GM18526 (cell line): ENCODE data around the gene KSR2.

Source experiments
- POLR2A ChIP-seq: IDR thresholded peaks from 3 replicates; pipeline ENCODE4 v1.6.1; 2011; ENCODE audit not compliant: insufficient read length; ENCODE audit errors: extremely low read depth

KSR2 gene

GRCh38 chr12:117583677-117584225 is 385.0 kb downstream of the KSR2 start:
- TF ChIP-seq POLR2A: no peak

- no peak for TF ChIP-seq POLR2A
Measured at GRCh38 chr12:117583092-117583491, 385.7 kb downstream of the KSR2 start.

GRCh38 chr12:117582135-117582784 is 386.5 kb downstream of the KSR2 start:
- no peak for TF ChIP-seq POLR2A

GRCh38 chr12:117580718-117581062 is 388.1 kb downstream of the KSR2 start:
- TF ChIP-seq POLR2A: no peak

- no peak for TF ChIP-seq POLR2A
Measured at GRCh38 chr12:117580015-117580717, 388.6 kb downstream of the KSR2 start.

- no peak for TF ChIP-seq POLR2A
Measured at GRCh38 chr12:117577122-117577657, 391.6 kb downstream of the KSR2 start.

GRCh38 chr12:117576053-117576452 is 392.7 kb downstream of the KSR2 start:
- TF ChIP-seq POLR2A: no peak

GRCh38 chr12:117574655-117575054 is 394.1 kb downstream of the KSR2 start:
- TF ChIP-seq POLR2A: no peak

GRCh38 chr12:117572755-117573154 is 396.0 kb downstream of the KSR2 start:
- TF ChIP-seq POLR2A: no peak

GRCh38 chr12:117571321-117571720 is 397.5 kb downstream of the KSR2 start:
- TF ChIP-seq POLR2A: no peak

GRCh38 chr12:117570608-117571007 is 398.2 kb downstream of the KSR2 start:
- TF ChIP-seq POLR2A: no peak

- no peak for TF ChIP-seq POLR2A
Measured at GRCh38 chr12:117567644-117568216, 401.1 kb downstream of the KSR2 start.

- no peak for TF ChIP-seq POLR2A
Measured at GRCh38 chr12:117564881-117565280, 403.9 kb downstream of the KSR2 start.

GRCh38 chr12:117563706-117564105 is 405.1 kb downstream of the KSR2 start:
- no peak for TF ChIP-seq POLR2A

- TF ChIP-seq POLR2A: no peak
Measured at GRCh38 chr12:117563007-117563406, 405.8 kb downstream of the KSR2 start.

- no peak for TF ChIP-seq POLR2A
Measured at GRCh38 chr12:117561990-117562389, 406.8 kb downstream of the KSR2 start.
